ENCODE measurements around the gene YTHDC1.
"Not testable (repeated sequence)": the region's sequence is repeated elsewhere in the genome, so short reads cannot be mapped to it uniquely, and the experiment has no call there.

The YTHDC1 gene

GRCh38 chr4:68287704-68288392, 62.0 kb downstream of the YTHDC1 start:
- DNase-seq: no peak

DNA sequence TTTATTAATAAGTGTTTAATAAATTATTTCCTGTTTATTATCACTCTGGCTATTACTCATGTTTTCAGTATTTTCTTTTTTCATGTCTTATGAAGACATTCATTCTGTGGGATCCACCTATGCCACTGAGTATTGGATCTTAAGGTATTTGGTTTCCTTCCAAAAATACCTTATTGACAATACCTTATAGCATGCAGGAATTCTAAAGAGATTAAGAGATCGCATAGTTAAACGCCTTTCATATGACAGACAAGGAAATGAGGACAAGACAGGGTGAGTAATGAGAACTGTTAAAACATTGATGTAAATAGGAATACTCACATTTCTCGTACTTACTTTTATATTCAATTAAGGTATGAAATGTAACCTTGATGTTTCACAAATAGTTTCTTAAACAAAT, 66.2 kb downstream of the YTHDC1 start:
- DNase-seq: no peak

DNA sequence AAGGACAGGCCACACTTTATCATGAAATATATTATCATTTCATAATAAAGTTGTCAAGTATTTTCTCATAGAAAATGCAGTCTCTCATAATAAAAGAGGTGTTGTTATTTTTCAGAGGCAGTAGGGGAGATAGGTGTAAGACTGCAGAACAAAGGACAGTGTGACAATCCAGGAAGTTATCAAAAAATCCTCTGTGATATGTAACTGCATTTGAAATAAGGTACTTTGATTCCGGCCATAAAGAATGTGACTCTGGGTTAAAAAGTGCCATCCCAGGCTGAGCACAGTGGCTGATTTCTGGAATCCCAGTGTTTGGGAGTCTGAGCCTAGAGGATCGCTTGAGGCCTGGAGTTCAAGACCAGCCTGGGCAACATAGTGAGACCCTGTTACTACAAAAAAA, 66.8 kb downstream of the YTHDC1 start:
- DNase-seq: no peak

GRCh38 chr4:68281796-68282740, 67.8 kb downstream of the YTHDC1 start:
- not testable (repeated sequence) for DNase-seq

DNA sequence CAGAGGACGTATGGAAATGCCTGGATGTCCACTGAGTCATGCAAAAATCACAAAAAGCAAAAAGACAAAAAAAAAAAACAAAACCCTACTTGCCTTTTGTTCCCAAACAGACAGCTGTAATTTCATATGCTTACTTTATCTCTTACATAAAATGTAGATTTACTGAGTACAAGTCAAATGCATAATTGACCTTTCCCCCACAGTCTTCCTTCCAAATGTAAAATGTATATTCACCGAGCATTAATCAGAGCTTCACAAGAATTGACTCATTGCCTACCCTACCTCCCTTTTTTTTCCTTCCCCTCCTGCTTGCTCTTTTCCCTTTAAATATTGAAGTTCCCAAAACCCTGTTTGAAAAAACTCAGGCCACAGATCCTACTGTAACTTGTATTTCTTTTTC, 71.9 kb downstream of the YTHDC1 start:
- no peak for DNase-seq

DNA sequence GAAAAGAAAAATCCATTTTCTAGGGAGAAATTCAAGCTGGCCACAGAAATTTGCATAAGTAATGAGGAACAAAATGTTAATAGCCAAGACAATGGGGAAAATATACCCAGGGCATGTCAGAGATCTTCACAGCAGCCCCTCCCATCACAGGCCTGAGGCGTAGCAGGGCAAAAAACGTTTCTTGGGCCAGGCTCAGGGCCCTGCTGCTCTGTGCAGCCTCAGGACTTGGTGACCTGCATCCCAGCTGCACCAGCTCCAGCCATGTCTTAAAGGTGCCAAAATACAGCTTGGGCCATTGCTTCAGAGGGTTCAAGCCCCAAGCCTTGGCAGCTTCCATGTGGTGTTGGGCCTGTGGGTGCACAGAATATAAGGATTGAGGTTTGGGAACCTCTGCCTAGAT, 72.3 kb downstream of the YTHDC1 start:
- DNase-seq: no peak

GRCh38 chr4:68272860-68273259, 77.0 kb downstream of the YTHDC1 start:
- no peak for DNase-seq

DNA sequence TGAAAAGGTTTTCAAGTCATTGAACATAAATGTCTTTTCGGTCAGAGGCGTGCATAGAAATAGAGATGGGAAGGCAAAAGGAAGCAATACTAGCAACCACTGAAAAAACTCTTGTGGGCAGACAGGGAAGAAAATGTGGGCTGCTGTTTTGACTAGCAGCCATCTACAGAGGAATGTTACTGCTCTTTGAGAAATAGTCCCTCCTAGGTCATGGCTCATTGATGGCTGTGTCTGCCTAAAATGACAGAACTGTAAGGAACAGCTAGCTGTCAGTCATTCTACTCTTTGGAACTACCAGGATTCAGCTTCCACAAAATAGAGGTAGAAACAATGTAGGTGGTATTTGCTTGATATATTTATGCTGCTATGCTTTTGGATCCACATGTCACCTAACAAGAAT, 77.5 kb downstream of the YTHDC1 start:
- no peak for DNase-seq

DNA sequence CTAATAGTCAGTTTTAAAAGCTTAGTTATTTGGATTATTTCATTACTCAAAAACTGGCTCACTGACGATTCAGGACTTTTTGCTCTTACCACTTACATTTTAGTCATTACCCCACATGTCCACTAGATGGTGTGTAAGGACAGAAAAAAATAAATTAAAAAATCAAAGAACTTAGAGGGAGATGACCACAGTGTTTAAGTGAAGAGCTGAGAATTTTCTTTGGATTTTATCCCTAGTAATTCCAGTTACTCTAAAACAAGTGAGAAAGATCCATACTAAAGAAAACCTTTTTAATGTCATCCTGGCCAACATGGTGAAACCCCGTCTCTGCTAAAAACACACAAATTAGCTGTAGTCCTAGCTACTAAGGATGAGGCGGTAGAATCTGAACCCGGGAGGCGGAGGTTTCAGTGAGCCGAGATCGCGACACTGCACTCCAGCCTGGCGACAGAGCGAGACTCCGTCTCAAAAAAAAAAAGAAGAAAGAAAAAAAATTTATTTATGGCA, 78.0 kb downstream of the YTHDC1 start:
- peak; percentile 6 to 12 for DNase-seq

GRCh38 chr4:68267433-68267944, 82.4 kb downstream of the YTHDC1 start:
- DNase-seq: no peak

- no peak for DNase-seq
These were observed 84.9 kb downstream of the YTHDC1 start for GRCh38 chr4:68264875-68265565.
